HepG2 (cell line): ENCODE data around the gene MPC1. TPM values are rescaled to one million over a fixed set of nuclear protein-coding genes. Genes with fewer than 3 reads are reported as not detected.

Experiments
- ATAC-seq: fragments of 200-7000 bp; cut with Tn5 transposase; 3 replicates; pipeline ENCODE4 v1.9.1; 2020; ENCODE audit warnings: mild to moderate bottlenecking, moderate library complexity
- BruUV-seq: library from RNA; stranded (reverse); fragments of 400-500 nt; replicated peaks from 2 replicates; lab custom pipeline; 2021; lab: Mats Ljungman, UMichigan
- CTCF ChIA-PET: fragments of 300-600 bp; formaldehyde crosslinking; extraction: SDS; loops from one replicate; lab custom pipeline; 2021; ENCODE audit warnings: low total read pairs, inconsistent platforms, low intra/inter-chr PET ratio; lab: Yijun Ruan, JAX
- POLR2A ChIA-PET: fragments of 350-600 bp; sonication (Branson Sonifier 250); formaldehyde crosslinking; loops from one replicate; lab custom pipeline; 2020; ENCODE audit warnings: antibody characterized with exemption, inconsistent platforms; lab: Yijun Ruan, JAX
- DNase-seq: peaks from one replicate; pipeline ENCODE4 v3.0.0-alpha.2; 2015; ENCODE audit warnings: low spot score
- FAIRE-seq: peaks from 3 replicates; lab custom pipeline; 2011; peaks lifted over from hg19 to GRCh38; lab: Jason Lieb, UNC
- H2AFZ ChIP-seq: one replicate; pipeline ENCODE4 v1.6.1; 2011; ENCODE audit warnings: low read length, inconsistent platforms
- H3K27ac ChIP-seq: fragments of 300-600 bp; 3 replicates; pipeline ENCODE4 v1.8.0; 2011; ENCODE audit warnings: mixed run types, mild to moderate bottlenecking, mixed read lengths, low read length, inconsistent platforms; ENCODE audit not compliant: insufficient read depth; ENCODE audit errors: extremely low read length
- H3K27me3 ChIP-seq, 2 experiments: fragments of 200-600 bp in 1 of 2; 2 replicates in 1 of 2; 3 replicates in 1 of 2; pipeline versions ENCODE4 v1.6.0 to v1.8.0; 2011; ENCODE audit warnings: low read length in 2 of 2, mild to moderate bottlenecking in 2 of 2, moderate library complexity in 2 of 2, inconsistent platforms in 1 of 2; ENCODE audit not compliant: insufficient read depth in 2 of 2, control insufficient read depth in 1 of 2
- H3K36me3 ChIP-seq, 2 experiments: fragments of 200-600 bp in 1 of 2; replicated peaks in 1 of 2; 2 replicates in 1 of 2; 3 replicates in 1 of 2; pipeline versions ENCODE4 v1.5.1 to v1.8.0; 2011; ENCODE audit warnings: low read length in 2 of 2, inconsistent platforms in 1 of 2; ENCODE audit not compliant: insufficient read depth in 2 of 2, control insufficient read depth in 1 of 2
- H3K4me1 ChIP-seq: 2 replicates; pipeline ENCODE4 v1.5.1; 2012; ENCODE audit warnings: low read length, inconsistent platforms; ENCODE audit not compliant: insufficient read depth
- H3K4me2 ChIP-seq: 2 replicates; pipeline ENCODE4 v1.6.0; 2011; ENCODE audit warnings: low read depth, low read length, inconsistent platforms
- H3K4me3 ChIP-seq, 3 experiments: fragments of 200-600 bp in 1 of 3; sonication (generic), shearing (Covaris generic) in 1 of 3; replicated peaks in 1 of 3; 2 replicates each; pipeline ENCODE4 v1.5.1; 2011 to 2016; ENCODE audit warnings: low read length in 3 of 3, inconsistent platforms in 2 of 3, low read depth in 2 of 3, mild to moderate bottlenecking in 2 of 3, control low read depth in 1 of 3, mixed read lengths in 1 of 3; ENCODE audit not compliant: insufficient read depth in 1 of 3
- H3K79me2 ChIP-seq: one replicate; pipeline ENCODE4 v1.6.1; 2011; ENCODE audit warnings: low read length, inconsistent platforms; ENCODE audit not compliant: insufficient read depth
- H3K9ac ChIP-seq: 2 replicates; pipeline ENCODE4 v1.6.0; 2011; ENCODE audit warnings: mild to moderate bottlenecking, low read depth, low read length, inconsistent platforms; ENCODE audit not compliant: insufficient read depth
- H3K9me3 ChIP-seq: 2 replicates; pipeline ENCODE4 v1.5.1; 2012; ENCODE audit warnings: mild to moderate bottlenecking, low read length
- H4K20me1 ChIP-seq: 2 replicates; pipeline ENCODE4 v1.6.0; 2011; ENCODE audit warnings: inconsistent platforms, mild to moderate bottlenecking, low read length, moderate library complexity; ENCODE audit not compliant: insufficient read depth
- AGO2 ChIP-seq: fragments of 200-400 bp; formaldehyde crosslinking; optimal IDR thresholded peaks from 2 replicates; pipeline ENCODE3; 2017; ENCODE audit warnings: mild to moderate bottlenecking, low read depth, low read length, moderate library complexity
- ARNT ChIP-seq: fragments of 450-650 bp; IDR thresholded peaks from 2 replicates; pipeline ENCODE4 v1.6.1; 2017
- DMAP1 ChIP-seq: IDR thresholded peaks from 2 replicates; pipeline ENCODE4 v1.6.1; 2016
- DPF2 ChIP-seq: sonication (generic); formaldehyde crosslinking; IDR thresholded peaks from 2 replicates; pipeline ENCODE4 v1.4.0; 2020; ENCODE audit warnings: mild to moderate bottlenecking, low read depth, missing genetic modification reagents, borderline replicate concordance
- GPBP1L1 ChIP-seq: sonication (generic); formaldehyde crosslinking; IDR thresholded peaks from 2 replicates; pipeline ENCODE4 v1.5.0; 2020; ENCODE audit warnings: mild to moderate bottlenecking, missing genetic modification reagents
- NR2F6 ChIP-seq, 2 experiments: IDR thresholded peaks; 2 replicates each; pipeline ENCODE4 v1.6.1; 2016; ENCODE audit warnings: antibody characterized with exemption in 1 of 2, mild to moderate bottlenecking in 1 of 2
- RBFOX2 ChIP-seq: fragments of 200-400 bp; formaldehyde crosslinking; IDR thresholded peaks from 2 replicates; pipeline ENCODE4 v1.6.1; 2017; ENCODE audit warnings: low read depth, mild to moderate bottlenecking, low read length
- ZNF556 ChIP-seq: sonication (generic); formaldehyde crosslinking; IDR thresholded peaks from 2 replicates; pipeline ENCODE4 v1.4.0; 2020; ENCODE audit warnings: mild to moderate bottlenecking, missing genetic modification reagents, borderline replicate concordance
- ZNF772 ChIP-seq: sonication (generic); formaldehyde crosslinking; IDR thresholded peaks from 2 replicates; pipeline ENCODE4 v1.5.0; 2020; ENCODE audit warnings: mild to moderate bottlenecking, missing genetic modification reagents
- WGBS: methylation state at CpG from one replicate; pipeline ENCODE4 v1.1.6; 2017; ENCODE audit warnings: low lambda C conversion rate; 5-methylcytosine and 5-hydroxymethylcytosine counted together
- in situ Hi-C: cut with HindIII; loops from 2 replicates; pipeline ENCODE4 v1.10.0; 2017; ENCODE audit warnings: low pct_unique_long_range_greater_than_20kb; ENCODE audit not compliant: extremely low pct_ligation_motif_present
- intact Hi-C: fragments of 100-400 bp; cut with micrococcal nuclease; formaldehyde crosslinking; loops from one replicate; pipeline ENCODE4 v1.10.0; 2022; ENCODE audit not compliant: unreplicated experiment
- polyA plus RNA-seq, 8 experiments: library from polyadenylated mRNA; depleted of rRNA in 3 of 8; stranded (reverse) in 7 of 8; unstranded in 1 of 8; fragments of >200 nt; fragmentation: Illumina TruSeq in 4 of 8; extraction: Trizol in 4 of 8; gene quantifications; 2 replicates each; pipeline versions ENCODE4 v1.2.1 to v1.2.3, GENCODE V29; 2011 to 2016; ENCODE audit warnings: low read depth in 4 of 8, missing spikeins in 1 of 8, mixed read lengths in 1 of 8; ENCODE audit not compliant: insufficient read depth in 1 of 8
- total RNA-seq, 5 experiments: library from RNA; depleted of rRNA; stranded (reverse); fragments of >200 nt; fragmentation: Illumina TruSeq; extraction: Trizol; gene quantifications; 2 replicates each; pipeline ENCODE4 v1.2.3, GENCODE V29; 2016; ENCODE audit warnings: low read depth in 1 of 5

MPC1 gene
- total and polyA plus RNA-seq, 2 of the 13 experiments (the other 11 are each of a cell fraction or from before 2014, with no cell fraction given) = 189 to 214 TPM

DNA sequence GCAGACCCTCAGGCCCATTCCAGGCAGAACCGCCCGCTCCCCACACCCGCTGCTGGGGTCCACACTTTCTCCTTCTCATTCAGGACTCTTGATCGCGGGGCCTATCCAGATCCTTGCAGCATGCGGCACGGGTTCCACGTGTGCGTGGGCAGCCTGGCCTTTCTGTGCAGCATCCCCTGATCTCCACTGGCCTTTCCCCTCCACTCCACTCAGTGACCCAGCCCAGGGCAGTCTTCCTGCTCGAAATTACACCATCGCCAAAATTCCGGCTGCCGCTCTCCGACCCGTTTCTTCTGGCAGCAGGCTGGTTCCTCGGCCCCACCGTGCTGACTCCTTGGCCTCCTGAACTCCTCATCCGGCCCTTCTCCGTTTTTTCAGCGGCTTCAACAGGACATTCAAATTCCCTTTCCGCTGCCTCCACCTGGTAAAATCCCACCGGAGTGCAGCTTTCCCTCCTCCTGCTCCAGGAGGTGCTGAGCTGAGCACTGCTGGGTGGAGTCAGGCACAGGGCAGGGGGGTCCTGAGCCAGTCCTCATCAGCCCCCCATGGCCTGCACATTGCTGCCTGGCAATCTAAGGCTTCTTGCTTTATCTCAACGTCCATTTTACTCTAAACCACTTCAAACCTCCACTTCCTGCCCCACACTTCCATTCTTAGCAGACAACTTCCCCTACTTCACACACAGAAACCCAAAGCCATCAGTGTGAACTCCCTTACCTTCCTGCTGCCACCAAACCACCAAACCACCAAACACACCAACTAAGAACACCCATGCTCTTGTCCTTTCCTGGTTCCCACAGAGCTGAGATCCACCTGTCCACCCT, 49.4 kb downstream of the MPC1 start:
- DNase-seq (no peak), ATAC-seq (no peak), FAIRE-seq (no peak)
- TF ChIP-seq ARNT (no peak), AGO2 (peak; percentile 78), RBFOX2 (0 out of 2 replicates have a peak, but pooled peaks have one; percentile 17)
- POLR2A ChIA-PET = no interaction called here
- no TSS peak for BruUV-seq
- H3K4me3 ChIP-seq = no peak overlapping the region
- CTCF ChIA-PET = no interaction called here
- H3K79me2 ChIP-seq = peaks cover 100% of the 10 kb centered on the region
- H3K4me2 ChIP-seq = no peak overlapping the region
- H3K9me3 ChIP-seq = no peaks in the 10 kb centered on the region
- intact Hi-C loops = no loop called here
- no peak overlapping the region for H3K9ac ChIP-seq
- 95% methylated on average over 23 of the region's 23 CpGs for WGBS
- H4K20me1 ChIP-seq = peaks cover 37% of the 10 kb centered on the region
- in situ Hi-C loops = loop anchor here (5.0 kb wide), 1 partner anchor 39 kb away; no protein-coding TSS in a partner anchor
- H3K4me1 ChIP-seq = peaks cover 36% of the 10 kb centered on the region
- no peak overlapping the region for H3K27ac ChIP-seq
- H2AFZ ChIP-seq = no peak overlapping the region
- no peaks in the 10 kb centered on the region for H3K27me3 ChIP-seq
- peaks cover 19 to 50% of the 10 kb centered on the region in 2 experiments for H3K36me3 ChIP-seq

- peaks cover 91% of the 10 kb centered on the region for H3K79me2 ChIP-seq
- no peaks in the 10 kb centered on the region for H3K27me3 ChIP-seq
- ATAC-seq (no peak), FAIRE-seq (peak; percentile 18), DNase-seq (no peak)
- ChIA-PET POLR2A (interaction anchor here (1.0 to 1.4 kb wide), 4 partner anchors 10 to 29 kb away, joined by 3 to 11 read pairs (median 5); no protein-coding TSS in a partner anchor), CTCF (interaction anchor here (1.1 to 2.6 kb wide), 2 partner anchors 50 to 68 kb away, joined by 3 to 17 read pairs; no protein-coding TSS in a partner anchor)
- H3K27ac ChIP-seq = no peak overlapping the region
- no peak overlapping the region for H3K9ac ChIP-seq
- H4K20me1 ChIP-seq = peaks cover 28% of the 10 kb centered on the region
- no TSS peak for BruUV-seq
- no peak for TF ChIP-seq ZNF556 (CRISPR knock-in tag)
- TF ChIP-seq DPF2 = no peak
- TF ChIP-seq DMAP1 (CRISPR knock-in tag) = no peak
- TF ChIP-seq GPBP1L1 (CRISPR knock-in tag) = no peak
- TF ChIP-seq NR2F6 (IDR thresholded peaks at IDR 0.05) = no peak
- TF ChIP-seq NR2F6 (CRISPR knock-in tag; IDR thresholded peaks at IDR 0.05) = no peak
- TF ChIP-seq ZNF772 = no peak
- WGBS = 97% methylated on average over 13 of the region's 13 CpGs
- no peak overlapping the region for H3K4me2 ChIP-seq
- peaks cover 17 to 44% of the 10 kb centered on the region in 2 experiments for H3K36me3 ChIP-seq
- no peak overlapping the region for H2AFZ ChIP-seq
- H3K4me1 ChIP-seq = peaks cover 33% of the 10 kb centered on the region; the same call in 1 of the 2 replicates
- intact Hi-C loops (loop anchor here (2.0 kb wide), 1 partner anchor 57 kb away; no protein-coding TSS in a partner anchor), in situ Hi-C loops (loop anchor here (5.0 kb wide), 1 partner anchor 41 kb away; no protein-coding TSS in a partner anchor)
- no peak overlapping the region for H3K4me3 ChIP-seq
- H3K9me3 ChIP-seq = no peaks in the 10 kb centered on the region
These were observed 51.0 kb downstream of the MPC1 start for GRCh38 chr6:166331503-166332415.
